Stomach (tissue), 4 donors: ENCODE measurements around the gene LRCH4.

Experiments used
- POLR2AphosphoS5 ChIP-seq, 3 donors: sonication (generic); formaldehyde crosslinking; IDR thresholded peaks; one replicate each; pipeline ENCODE4 v1.6.1; 2016; ENCODE audit warnings: antibody characterized with exemption in 3 of 3
- TF ChIP-seq, protein P1 (sequence below), 7 experiments: fragments of 450-650 bp in 4 of 7; fragments of 200-600 bp in 3 of 7; sonication (generic) in 3 of 7; IDR thresholded peaks; one replicate each; pipeline ENCODE4 v1.5.1; 2016 to 2019; ENCODE audit warnings: antibody characterized with exemption in 7 of 7, control low read depth in 2 of 7, mild to moderate bottlenecking in 1 of 7

DNA sequence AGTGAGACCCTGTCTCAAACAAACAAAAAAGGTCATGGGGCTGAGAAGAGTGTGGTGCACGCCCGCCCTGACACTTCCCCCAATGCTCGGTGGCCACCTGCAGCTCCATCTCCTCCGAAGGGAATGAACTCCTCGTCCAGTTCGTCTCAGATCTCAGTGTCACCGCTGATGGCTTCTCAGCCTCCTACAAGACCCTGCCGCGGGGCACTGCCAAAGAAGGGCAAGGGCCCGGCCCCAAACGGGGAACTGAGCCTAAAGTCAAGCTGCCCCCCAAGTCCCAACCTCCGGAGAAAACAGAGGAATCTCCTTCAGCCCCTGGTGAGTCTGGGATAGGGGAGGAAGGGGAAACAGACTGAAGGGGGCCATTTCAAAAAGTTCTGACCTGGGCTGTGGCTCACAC lies 20.4 kb upstream of the LRCH4 start:
- TF ChIP-seq, protein P1, sequence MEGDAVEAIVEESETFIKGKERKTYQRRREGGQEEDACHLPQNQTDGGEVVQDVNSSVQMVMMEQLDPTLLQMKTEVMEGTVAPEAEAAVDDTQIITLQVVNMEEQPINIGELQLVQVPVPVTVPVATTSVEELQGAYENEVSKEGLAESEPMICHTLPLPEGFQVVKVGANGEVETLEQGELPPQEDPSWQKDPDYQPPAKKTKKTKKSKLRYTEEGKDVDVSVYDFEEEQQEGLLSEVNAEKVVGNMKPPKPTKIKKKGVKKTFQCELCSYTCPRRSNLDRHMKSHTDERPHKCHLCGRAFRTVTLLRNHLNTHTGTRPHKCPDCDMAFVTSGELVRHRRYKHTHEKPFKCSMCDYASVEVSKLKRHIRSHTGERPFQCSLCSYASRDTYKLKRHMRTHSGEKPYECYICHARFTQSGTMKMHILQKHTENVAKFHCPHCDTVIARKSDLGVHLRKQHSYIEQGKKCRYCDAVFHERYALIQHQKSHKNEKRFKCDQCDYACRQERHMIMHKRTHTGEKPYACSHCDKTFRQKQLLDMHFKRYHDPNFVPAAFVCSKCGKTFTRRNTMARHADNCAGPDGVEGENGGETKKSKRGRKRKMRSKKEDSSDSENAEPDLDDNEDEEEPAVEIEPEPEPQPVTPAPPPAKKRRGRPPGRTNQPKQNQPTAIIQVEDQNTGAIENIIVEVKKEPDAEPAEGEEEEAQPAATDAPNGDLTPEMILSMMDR (IDR thresholded peaks at IDR 0.05) = no peak
- no peak for TF ChIP-seq POLR2AphosphoS5 (IDR thresholded peaks at IDR 0.05)
